Amniotic epithelial cell (primary cell): ENCODE data around the gene DPY19L2.
"Not testable (repeated sequence)": the region's sequence is repeated elsewhere in the genome, so short reads cannot be mapped to it uniquely, and the experiment has no call there.

ENCODE experiments used
- DNase-seq: peaks from one replicate; pipeline ENCODE4 v3.0.0-alpha.2; 2010; ENCODE audit warnings: low read depth

The DPY19L2 gene

GRCh38 chr12:63668028-63668799 lies at the start of gene DPY19L2:
TSS of gene DPY19L2 (minus strand) at chr12:63668493. CDS start at chr12:63668393, 100 bp downstream.
- peak; percentile 44 for DNase-seq

GRCh38 chr12:63716891-63717290 lies 48.6 kb upstream of the DPY19L2 start:
- not testable (repeated sequence) for DNase-seq

- peak; percentile 43 for DNase-seq
Observed at GRCh38 chr12:63715107-63715625, 46.9 kb upstream of the DPY19L2 start.

- DNase-seq: not testable (repeated sequence)
Observed at GRCh38 chr12:63714409-63714808, 46.1 kb upstream of the DPY19L2 start.

- DNase-seq: not testable (repeated sequence)
Observed at GRCh38 chr12:63713681-63714075, 45.4 kb upstream of the DPY19L2 start.

GRCh38 chr12:63712979-63713680 lies 44.8 kb upstream of the DPY19L2 start:
- not testable (repeated sequence) for DNase-seq

GRCh38 chr12:63712376-63712974 lies 44.2 kb upstream of the DPY19L2 start:
- not testable (repeated sequence) for DNase-seq

GRCh38 chr12:63711339-63711738 lies 43.0 kb upstream of the DPY19L2 start:
- not testable (repeated sequence) for DNase-seq

- DNase-seq: no peak
Observed at GRCh38 chr12:63706336-63706735, 38.0 kb upstream of the DPY19L2 start.

GRCh38 chr12:63699678-63700382 lies 31.5 kb upstream of the DPY19L2 start:
- not testable (repeated sequence) for DNase-seq

- not testable (repeated sequence) for DNase-seq
Observed at GRCh38 chr12:63699011-63699410, 30.7 kb upstream of the DPY19L2 start.

- DNase-seq: not testable (repeated sequence)
Observed at GRCh38 chr12:63690837-63691236, 22.5 kb upstream of the DPY19L2 start.

GRCh38 chr12:63689141-63689540 lies 20.8 kb upstream of the DPY19L2 start:
- DNase-seq: not testable (repeated sequence)

- not testable (repeated sequence) for DNase-seq
Observed at GRCh38 chr12:63686623-63687022, 18.3 kb upstream of the DPY19L2 start.

GRCh38 chr12:63685789-63686188 lies 17.5 kb upstream of the DPY19L2 start:
- DNase-seq: not testable (repeated sequence)

GRCh38 chr12:63682617-63683016 lies 14.3 kb upstream of the DPY19L2 start:
- not testable (repeated sequence) for DNase-seq

- DNase-seq: peak; percentile 35
Observed at GRCh38 chr12:63680758-63681157, 12.5 kb upstream of the DPY19L2 start.

- not testable (repeated sequence) for DNase-seq
Observed at GRCh38 chr12:63672550-63672949, 4.3 kb upstream of the DPY19L2 start.

GRCh38 chr12:63669936-63670335 lies 1.6 kb upstream of the DPY19L2 start:
- DNase-seq: not testable (repeated sequence)

GRCh38 chr12:63669427-63669826 lies 1.1 kb upstream of the DPY19L2 start:
- not testable (repeated sequence) for DNase-seq

- DNase-seq: peak; percentile 11
Observed at GRCh38 chr12:63668800-63669365, 590 bp upstream of the DPY19L2 start.
